HG02973 (cell line): ENCODE measurements around the gene CSRP1.
"Not testable (repeated sequence)": the region's sequence is repeated elsewhere in the genome, so short reads cannot be mapped to it uniquely, and the experiment has no call there.

ENCODE experiments used
- ATAC-seq: cut with Tn5 transposase; IDR thresholded peaks from one replicate; pipeline ENCODE4 v1.9.1; 2021; ENCODE audit warnings: moderate library complexity; ENCODE audit not compliant: unreplicated experiment

Gene CSRP1

GRCh38 chr1:201506557-201507359 lies at the start of gene CSRP1:
Gene CSRP1, minus strand, starts transcription at chr1:201507123. Its CDS starts 10,820 bp downstream, at chr1:201496303.
- peak; percentile 90 for ATAC-seq

GRCh38 chr1:201555593-201555945 lies 48.6 kb upstream of the CSRP1 start:
- ATAC-seq, result no peak

- no peak for ATAC-seq
Observed at GRCh38 chr1:201554789-201555592, 48.1 kb upstream of the CSRP1 start.

- no peak for ATAC-seq
Observed at GRCh38 chr1:201554190-201554600, 47.3 kb upstream of the CSRP1 start.

- ATAC-seq, result no peak
Observed at GRCh38 chr1:201553496-201554189, 46.7 kb upstream of the CSRP1 start.

GRCh38 chr1:201552941-201553351 lies 46.0 kb upstream of the CSRP1 start:
- ATAC-seq, result no peak

- ATAC-seq, result no peak
Observed at GRCh38 chr1:201551877-201552731, 45.2 kb upstream of the CSRP1 start.

GRCh38 chr1:201551096-201551495 lies 44.2 kb upstream of the CSRP1 start:
- no peak for ATAC-seq

- not testable (repeated sequence) for ATAC-seq
Observed at GRCh38 chr1:201549522-201549921, 42.6 kb upstream of the CSRP1 start.

GRCh38 chr1:201545851-201546492 lies 39.0 kb upstream of the CSRP1 start:
- no peak for ATAC-seq

- ATAC-seq, result no peak
Observed at GRCh38 chr1:201544710-201545109, 37.8 kb upstream of the CSRP1 start.

- ATAC-seq, result no peak
Observed at GRCh38 chr1:201543871-201544642, 37.1 kb upstream of the CSRP1 start.

- no peak for ATAC-seq
Observed at GRCh38 chr1:201542309-201543035, 35.5 kb upstream of the CSRP1 start.

GRCh38 chr1:201540846-201541735 lies 34.2 kb upstream of the CSRP1 start:
- ATAC-seq, result no peak

- no peak for ATAC-seq
Observed at GRCh38 chr1:201539561-201540431, 32.9 kb upstream of the CSRP1 start.

GRCh38 chr1:201538612-201539551 lies 32.0 kb upstream of the CSRP1 start, which contains the start of gene NAV1:
Gene NAV1, plus strand, starts transcription at chr1:201539127. Its CDS starts 83,758 bp downstream, at chr1:201622885.
- no peak for ATAC-seq
